A549 (cell line): ENCODE data around the gene DMRTC2. TPM values are rescaled to one million over a fixed set of nuclear protein-coding genes. Genes with fewer than 3 reads are reported as not detected.
A peak's percentile ranks its signal among the peaks of the same experiment; 100 is the strongest.

Source experiments
- ATAC-seq, 2 experiments: fragments of 200-7000 bp in 1 of 2; fragments of >200 bp in 1 of 2; cut with Nextera tagmentation in 1 of 2; cut with Tn5 transposase in 1 of 2; 3 replicates each; pipeline versions ENCODE4 v1.8.0 to v1.9.1; 2018 to 2020; ENCODE audit warnings: mild to moderate bottlenecking in 1 of 2, moderate library complexity in 1 of 2
- CTCF ChIA-PET: fragments of 300-600 bp; sonication (Branson Sonifier 250); formaldehyde crosslinking; extraction: SDS; loops from one replicate; lab custom pipeline; 2021; ENCODE audit warnings: antibody characterized with exemption, inconsistent platforms; lab: Yijun Ruan, JAX
- POLR2A ChIA-PET: fragments of 350-600 bp; formaldehyde crosslinking; extraction: SDS; loops from one replicate; lab custom pipeline; 2021; ENCODE audit warnings: antibody characterized with exemption, inconsistent platforms; lab: Yijun Ruan, JAX
- DNase-seq, 2 experiments: peaks; one replicate each; pipeline versions ENCODE4 v3.0.0 to v3.0.0-alpha.2; 2011 to 2016; ENCODE audit warnings: low read depth in 1 of 2, low spot score in 1 of 2
- FAIRE-seq: peaks from 2 replicates; lab custom pipeline; 2011; peaks lifted over from hg19 to GRCh38; lab: Jason Lieb, UNC
- H3K27ac ChIP-seq, 2 experiments: fragments of >200 bp; sonication (Bioruptor Twin); formaldehyde crosslinking; 3 replicates each; pipeline ENCODE4 v1.5.1; 2016 to 2017
- H3K4me1 ChIP-seq: fragments of >200 bp; sonication (Bioruptor Twin); formaldehyde crosslinking; 3 replicates; pipeline ENCODE4 v1.6.1; 2016
- H3K4me2 ChIP-seq: fragments of >200 bp; sonication (Bioruptor Twin); formaldehyde crosslinking; 3 replicates; pipeline ENCODE4 v1.6.1; 2016
- H3K4me3 ChIP-seq: fragments of >200 bp; sonication (Bioruptor Twin); formaldehyde crosslinking; 3 replicates; pipeline ENCODE4 v1.5.1; 2016
- H3K9me3 ChIP-seq: fragments of >200 bp; sonication (Bioruptor Twin); formaldehyde crosslinking; 3 replicates; pipeline ENCODE4 v1.6.1; 2016
- CHD4 ChIP-seq: fragments of 200-600 bp; sonication (generic); IDR thresholded peaks from 2 replicates; pipeline ENCODE4 v1.6.1; 2016; ENCODE audit warnings: antibody characterized with exemption, mild to moderate bottlenecking, borderline replicate concordance
- EHMT2 ChIP-seq: fragments of 200-600 bp; sonication (generic); IDR thresholded peaks from 2 replicates; pipeline ENCODE4 v1.6.1; 2016; ENCODE audit warnings: antibody characterized with exemption, low read depth, mild to moderate bottlenecking, moderate library complexity
- EP300 ChIP-seq, 2 experiments: fragments of >200 bp; sonication (Bioruptor Twin); formaldehyde crosslinking; IDR thresholded peaks; 2 replicates in 1 of 2; 3 replicates in 1 of 2; pipeline ENCODE4 v1.6.1; 2016 to 2017
- KDM5A ChIP-seq: fragments of 200-600 bp; sonication (generic); IDR thresholded peaks from 2 replicates; pipeline ENCODE4 v1.6.1; 2016; ENCODE audit warnings: antibody characterized with exemption, mild to moderate bottlenecking
- RAD21 ChIP-seq, 2 experiments: fragments of >200 bp in 1 of 2; sonication (Bioruptor Twin) in 1 of 2; formaldehyde crosslinking in 1 of 2; IDR thresholded peaks in 1 of 2; conservative IDR thresholded peaks in 1 of 2; 2 replicates in 1 of 2; 3 replicates in 1 of 2; pipeline ENCODE4 v1.6.1; 2012 to 2018; ENCODE audit warnings: inconsistent platforms in 1 of 2
- RCOR1 ChIP-seq: fragments of 150-350 bp; IDR thresholded peaks from 2 replicates; pipeline ENCODE4 v1.6.1; 2014; ENCODE audit warnings: antibody characterized with exemption, low read length, low read depth
- RNF2 ChIP-seq: fragments of 200-600 bp; sonication (generic); IDR thresholded peaks from 2 replicates; pipeline ENCODE4 v1.6.1; 2016; ENCODE audit warnings: low read depth, mild to moderate bottlenecking, antibody characterized with exemption, moderate library complexity, borderline replicate concordance
- SMC3 ChIP-seq: fragments of >200 bp; sonication (Bioruptor Twin); formaldehyde crosslinking; IDR thresholded peaks from 3 replicates; pipeline ENCODE4 v1.6.1; 2018; ENCODE audit warnings: inconsistent platforms
- SREBF2 ChIP-seq: fragments of 450-650 bp; IDR thresholded peaks from 2 replicates; pipeline ENCODE4 v1.6.1; 2014; ENCODE audit warnings: mild to moderate bottlenecking, moderate library complexity
- ZC3H11A ChIP-seq: fragments of 450-650 bp; IDR thresholded peaks from 2 replicates; pipeline ENCODE4 v1.6.1; 2014; ENCODE audit warnings: antibody characterized with exemption, mild to moderate bottlenecking
- WGBS: methylation state at CpG from one replicate; pipeline ENCODE4 v1.1.6; 2017; ENCODE audit errors: missing lambda C conversion rate; 5-methylcytosine and 5-hydroxymethylcytosine counted together
- polyA plus RNA-seq, 4 experiments: library from polyadenylated mRNA; depleted of rRNA in 3 of 4; stranded (reverse); fragments of >200 nt; fragmentation: RNase III in 1 of 4; extraction: RNeasy Plus Mini Kit Qiagen cat#74134 plus additional on column Dnase treatment in 1 of 4; gene quantifications; 2 replicates in 3 of 4; 3 replicates in 1 of 4; pipeline ENCODE4 v1.2.3, GENCODE V29; 2011 to 2017
- TF ChIP-seq, protein P1 (sequence below): fragments of 450-650 bp; IDR thresholded peaks from 2 replicates; pipeline ENCODE4 v1.6.1; 2014; ENCODE audit warnings: antibody characterized with exemption
- TF ChIP-seq, protein P2 (sequence below): fragments of >200 bp; sonication (Bioruptor Twin); formaldehyde crosslinking; IDR thresholded peaks from 3 replicates; pipeline ENCODE4 v1.5.1; 2016
- TF ChIP-seq, protein P3 (sequence below): IDR thresholded peaks from 2 replicates; pipeline ENCODE4 v1.6.1; 2012

DMRTC2 gene
- polyA plus RNA-seq, 2 of the 4 experiments (the other 2 are of a cell fraction), result not detected

DNA sequence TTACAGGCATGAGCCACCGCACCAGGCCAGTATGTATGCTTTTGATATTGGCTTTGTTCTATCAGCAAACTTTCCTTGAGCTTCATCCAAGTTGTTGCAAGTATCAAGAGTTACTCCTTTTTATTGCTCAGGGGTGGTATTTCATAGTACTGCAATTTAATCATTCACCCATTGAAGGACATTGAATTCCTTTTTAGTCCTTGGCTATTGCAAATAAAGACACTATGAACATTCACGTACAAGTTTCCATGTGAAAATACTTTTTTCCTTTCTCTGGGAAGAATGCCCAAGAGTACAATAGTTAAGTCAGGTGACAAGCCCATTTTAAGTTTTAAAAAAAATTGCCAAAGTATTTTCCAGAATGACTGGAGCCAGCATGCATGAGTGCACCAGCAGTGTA, 28.1 kb upstream of the DMRTC2 start:
- FAIRE-seq (peak; percentile 36), ATAC-seq (no peak), DNase-seq (no peak)
- TF ChIP-seq, protein P1, sequence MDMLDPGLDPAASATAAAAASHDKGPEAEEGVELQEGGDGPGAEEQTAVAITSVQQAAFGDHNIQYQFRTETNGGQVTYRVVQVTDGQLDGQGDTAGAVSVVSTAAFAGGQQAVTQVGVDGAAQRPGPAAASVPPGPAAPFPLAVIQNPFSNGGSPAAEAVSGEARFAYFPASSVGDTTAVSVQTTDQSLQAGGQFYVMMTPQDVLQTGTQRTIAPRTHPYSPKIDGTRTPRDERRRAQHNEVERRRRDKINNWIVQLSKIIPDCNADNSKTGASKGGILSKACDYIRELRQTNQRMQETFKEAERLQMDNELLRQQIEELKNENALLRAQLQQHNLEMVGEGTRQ, result no peak
- Histone ChIP-seq H3K9me3 (no peaks in the 10 kb centered on the region), H3K4me2 (no peak overlapping the region), H3K4me3 (no peak overlapping the region), H3K4me1 (no peaks in the 10 kb centered on the region), H3K27ac (no peak overlapping the region)
- ChIA-PET CTCF (interaction anchor here (0.6 to 18.4 kb wide), 8 partner anchors 17 to 368 kb away, joined by 3 to 428 read pairs (median 10); partner anchors contain the start of genes CEACAM3 and CEACAM6), POLR2A (no interaction called here)
- WGBS, result 12% methylated on average over 2 of the region's 2 CpGs

DNA sequence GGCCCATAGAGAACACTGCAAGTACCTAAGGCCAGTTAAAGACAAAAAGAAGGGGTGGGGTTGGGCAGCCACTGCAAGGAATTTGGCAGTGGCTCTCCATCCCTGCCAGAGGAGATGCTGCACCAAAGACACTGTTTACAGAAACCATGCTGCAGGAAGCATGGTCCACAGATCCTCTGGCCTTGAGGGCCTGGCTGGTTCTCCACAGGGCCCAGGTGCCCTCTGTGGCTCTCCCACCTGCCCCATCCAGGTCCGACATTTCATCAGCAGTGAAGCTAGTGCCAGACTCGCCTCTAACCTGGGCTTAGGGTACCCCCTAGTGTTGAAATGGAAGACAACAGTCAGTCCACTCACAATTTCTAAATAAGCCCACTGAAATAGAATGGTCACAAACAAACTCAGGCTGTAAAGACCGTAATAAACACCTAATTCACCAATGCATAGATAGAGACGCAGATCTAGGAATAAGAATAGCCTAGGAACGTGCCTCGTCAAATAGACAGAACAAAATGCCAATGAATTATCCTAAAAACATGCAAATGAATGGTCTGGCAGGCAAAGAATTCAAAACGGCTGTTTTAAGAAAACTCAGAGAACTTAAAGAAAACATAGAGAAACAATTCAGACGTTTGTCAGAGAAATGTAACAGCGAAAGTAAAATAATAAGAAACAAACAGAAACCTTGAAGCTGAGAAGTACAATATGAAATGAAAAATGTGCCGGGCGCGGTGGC, 23.7 kb upstream of the DMRTC2 start:
- Histone ChIP-seq H3K9me3 (no peaks in the 10 kb centered on the region), H3K4me3 (no peak overlapping the region), H3K4me2 (no peak overlapping the region), H3K27ac (no peak overlapping the region), H3K4me1 (no peaks in the 10 kb centered on the region)
- ChIA-PET POLR2A (interaction anchor here (0.6 kb wide), 1 partner anchor 112 kb away, joined by 6 read pairs; the partner anchor contains the start of gene CEACAM5), CTCF (interaction anchor here (0.5 to 18.4 kb wide), 35 partner anchors 10 to 428 kb away, joined by 3 to 428 read pairs (median 5); partner anchors contain the start of genes CEACAM3, CEACAM6 and RPS19)
- TF ChIP-seq RAD21 (conservative IDR thresholded peaks at IDR 0.05 in 1 of 2, IDR thresholded peaks at IDR 0.05 in 1 of 2), result peak; percentile 86 to 96
- peak; percentile 2; the same call in 1 of the 2 replicates for TF ChIP-seq ZC3H11A
- TF ChIP-seq, protein P2, sequence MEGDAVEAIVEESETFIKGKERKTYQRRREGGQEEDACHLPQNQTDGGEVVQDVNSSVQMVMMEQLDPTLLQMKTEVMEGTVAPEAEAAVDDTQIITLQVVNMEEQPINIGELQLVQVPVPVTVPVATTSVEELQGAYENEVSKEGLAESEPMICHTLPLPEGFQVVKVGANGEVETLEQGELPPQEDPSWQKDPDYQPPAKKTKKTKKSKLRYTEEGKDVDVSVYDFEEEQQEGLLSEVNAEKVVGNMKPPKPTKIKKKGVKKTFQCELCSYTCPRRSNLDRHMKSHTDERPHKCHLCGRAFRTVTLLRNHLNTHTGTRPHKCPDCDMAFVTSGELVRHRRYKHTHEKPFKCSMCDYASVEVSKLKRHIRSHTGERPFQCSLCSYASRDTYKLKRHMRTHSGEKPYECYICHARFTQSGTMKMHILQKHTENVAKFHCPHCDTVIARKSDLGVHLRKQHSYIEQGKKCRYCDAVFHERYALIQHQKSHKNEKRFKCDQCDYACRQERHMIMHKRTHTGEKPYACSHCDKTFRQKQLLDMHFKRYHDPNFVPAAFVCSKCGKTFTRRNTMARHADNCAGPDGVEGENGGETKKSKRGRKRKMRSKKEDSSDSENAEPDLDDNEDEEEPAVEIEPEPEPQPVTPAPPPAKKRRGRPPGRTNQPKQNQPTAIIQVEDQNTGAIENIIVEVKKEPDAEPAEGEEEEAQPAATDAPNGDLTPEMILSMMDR, result peak; percentile 91
- no peak for TF ChIP-seq RCOR1
- peak; percentile 50 for TF ChIP-seq SMC3
- DNase-seq (peak; percentile 82 to 94), FAIRE-seq (peak; percentile 99), ATAC-seq (peak; percentile 92 to 96)
- 28% methylated on average over 12 of the region's 12 CpGs for WGBS

DNA sequence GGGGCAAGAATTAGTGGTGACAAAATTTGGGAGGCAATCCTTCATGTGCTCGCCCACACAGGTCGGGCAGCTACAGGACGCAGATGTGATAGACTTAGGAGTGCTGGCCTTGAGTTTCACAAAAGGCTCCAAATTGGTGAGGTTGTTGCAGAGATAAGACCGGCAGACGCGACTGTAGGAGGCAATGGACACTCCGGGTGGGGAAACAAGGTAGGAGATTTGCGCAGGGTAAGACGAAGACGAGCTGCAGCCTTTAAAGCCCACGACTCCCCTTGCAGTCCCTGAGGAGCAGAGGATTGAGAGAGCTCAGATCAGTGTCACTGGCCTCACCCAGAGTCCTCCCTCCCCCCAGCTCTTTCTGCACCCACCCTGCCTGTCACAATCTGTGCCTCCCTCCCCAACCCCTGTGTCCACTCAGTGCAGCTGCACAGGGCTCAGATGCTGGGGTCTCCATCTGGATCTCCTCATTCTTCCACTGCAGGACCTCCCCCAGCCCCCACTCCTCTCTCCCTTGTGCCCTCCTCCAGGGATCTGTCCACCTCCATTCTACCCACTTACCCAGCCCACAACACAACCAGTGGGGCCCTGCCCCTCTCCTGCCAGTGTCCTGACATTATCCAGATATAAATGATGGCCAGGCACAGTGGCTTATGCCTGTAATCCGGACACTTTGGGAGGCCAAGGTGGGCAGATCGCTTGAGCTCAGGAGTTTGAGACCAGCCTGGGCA, 6.7 kb upstream of the DMRTC2 start:
- no peaks in the 10 kb centered on the region for H3K9me3 ChIP-seq
- POLR2A ChIA-PET, result interaction anchor here (0.9 kb wide), 1 partner anchor 22 kb away, joined by 3 read pairs; the partner anchor contains the start of gene RPS19
- no peak overlapping the region for H3K27ac ChIP-seq
- ATAC-seq (peak; percentile 7 to 20; a peak in 4 of 6 replicates), FAIRE-seq (no peak), DNase-seq (no peak)
- TF ChIP-seq SREBF2, result no peak
- TF ChIP-seq EP300 (IDR thresholded peaks at IDR 0.05), result no peak
- TF ChIP-seq RNF2, result no peak
- TF ChIP-seq, protein P3, sequence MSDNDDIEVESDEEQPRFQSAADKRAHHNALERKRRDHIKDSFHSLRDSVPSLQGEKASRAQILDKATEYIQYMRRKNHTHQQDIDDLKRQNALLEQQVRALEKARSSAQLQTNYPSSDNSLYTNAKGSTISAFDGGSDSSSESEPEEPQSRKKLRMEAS, result no peak
- TF ChIP-seq CHD4, result no peak
- TF ChIP-seq KDM5A, result no peak
- TF ChIP-seq, protein P2, result no peak
- TF ChIP-seq SMC3, result no peak
- no peak for TF ChIP-seq EHMT2
- no peaks in the 10 kb centered on the region for H3K4me1 ChIP-seq
- no peak overlapping the region for H3K4me3 ChIP-seq
- CTCF ChIA-PET, result interaction anchor here (0.5 to 11.2 kb wide), 11 partner anchors 15 to 260 kb away, joined by 3 to 243 read pairs (median 7); partner anchors contain the start of genes CEACAM3 and RPS19
- H3K4me2 ChIP-seq, result no peak overlapping the region
- WGBS, result 22% methylated on average over 13 of the region's 13 CpGs
